HG02973 (cell line): ENCODE measurements around the gene PTPN22.

Experiments
- ATAC-seq: cut with Tn5 transposase; IDR thresholded peaks from one replicate; pipeline ENCODE4 v1.9.1; 2021; ENCODE audit warnings: moderate library complexity; ENCODE audit not compliant: unreplicated experiment

PTPN22 gene

DNA sequence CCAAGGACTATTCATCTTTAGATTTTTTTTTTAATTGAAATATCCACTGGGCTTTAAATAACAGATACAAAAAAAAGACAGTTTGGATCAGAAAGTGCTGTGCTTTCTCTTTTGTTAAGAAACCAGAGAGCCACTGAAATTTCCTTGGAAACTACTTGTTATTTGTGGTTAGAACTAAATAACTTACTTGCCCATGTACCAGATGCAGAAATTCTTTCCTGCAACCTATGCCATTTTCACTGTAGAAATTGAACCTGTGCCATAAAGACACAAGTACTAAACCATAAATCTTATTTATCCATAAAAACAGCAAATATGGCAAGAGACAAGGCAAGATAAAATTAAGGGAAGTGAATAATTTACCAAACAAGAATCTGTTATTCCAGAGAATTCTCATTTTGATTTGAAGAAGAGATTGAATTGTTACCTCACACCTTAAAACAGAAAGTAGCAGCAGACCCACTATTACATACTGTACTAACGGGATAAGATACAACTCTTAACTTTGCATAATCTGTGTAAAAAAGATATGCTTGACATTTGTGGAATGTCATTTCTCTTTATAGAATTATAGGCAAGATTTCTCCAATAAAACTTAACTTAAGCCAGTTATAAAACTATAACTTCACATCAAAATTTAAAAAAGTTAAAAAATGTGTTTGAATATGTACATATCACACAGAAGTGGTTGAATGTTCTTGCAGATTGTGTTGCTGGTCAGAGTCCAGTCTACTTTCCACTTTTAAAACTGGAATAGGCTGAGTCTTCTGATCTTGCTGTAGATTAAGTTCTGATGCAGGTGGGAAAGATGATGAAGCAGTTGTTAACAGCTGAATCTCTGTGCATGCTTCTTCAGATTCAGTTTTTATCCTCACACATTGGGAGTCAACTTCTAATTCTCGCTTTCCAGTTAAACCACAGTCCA lies 105.9 kb downstream of the PTPN22 start:
- ATAC-seq: no peak
